B cell (primary cell): ENCODE results near the gene MTHFD2L. TPM values are rescaled to one million over a fixed set of nuclear protein-coding genes. Genes with fewer than 3 reads are reported as not detected.

Experiments used
- ATAC-seq: fragments of 200-7000 bp; cut with Tn5 transposase; one replicate; pipeline ENCODE4 v1.10.0; 2021; ENCODE audit warnings: low read depth, mild to moderate bottlenecking, moderate number of reproducible peaks, moderate library complexity
- CTCF ChIA-PET: fragments of 350-600 bp; sonication (Branson Sonifier 250); formaldehyde crosslinking; loops from one replicate; lab custom pipeline; 2021; ENCODE audit warnings: antibody characterized with exemption, inconsistent platforms; lab: Charles Lee
- POLR2A ChIA-PET: fragments of 350-600 bp; sonication (Branson Sonifier 250); formaldehyde crosslinking; loops from one replicate; lab custom pipeline; 2021; ENCODE audit warnings: antibody characterized with exemption; lab: Charles Lee
- DNase-seq: peaks from one replicate; pipeline ENCODE4 v3.0.0; 2013
- H2AFZ ChIP-seq: 2 replicates; pipeline ENCODE4 v1.6.1; 2012; ENCODE audit warnings: mild to moderate bottlenecking, low read depth, low read length; ENCODE audit not compliant: insufficient read depth, poor library complexity, severe bottlenecking
- H3K27ac ChIP-seq, 2 donors: 1 replicate in 1 of 2; 2 replicates in 1 of 2; pipeline ENCODE4 v1.5.1; 2012 to 2013; ENCODE audit warnings: low read length in 2 of 2, mild to moderate bottlenecking in 2 of 2, moderate library complexity in 1 of 2
- H3K27me3 ChIP-seq, 4 experiments: fragments of 200-600 bp in 1 of 4; sonication (generic) in 1 of 4; replicated peaks in 1 of 4; 1 replicate in 2 of 4; 2 replicates in 2 of 4; pipeline versions ENCODE4 v1.6.1 to v1.7.0; 2013 to 2016; ENCODE audit warnings: low read length in 3 of 4, mild to moderate bottlenecking in 2 of 4, mixed read lengths in 1 of 4, moderate library complexity in 1 of 4; ENCODE audit not compliant: insufficient read depth in 4 of 4, control insufficient read depth in 3 of 4; ENCODE audit errors: control extremely low read depth in 1 of 4
- H3K36me3 ChIP-seq, 2 experiments: replicated peaks in 1 of 2; 1 replicate in 1 of 2; 2 replicates in 1 of 2; pipeline versions ENCODE4 v1.6.1 to v1.7.1; 2013; ENCODE audit warnings: low read length in 1 of 2; ENCODE audit not compliant: insufficient read depth in 2 of 2, control insufficient read depth in 1 of 2; ENCODE audit errors: control extremely low read depth in 1 of 2, extremely low read depth in 1 of 2
- H3K4me1 ChIP-seq, 2 donors: fragments of 200-600 bp in 1 of 2; sonication (generic) in 1 of 2; 1 replicate in 1 of 2; 2 replicates in 1 of 2; pipeline versions ENCODE4 v1.5.1 to v1.6.1; 2013 to 2017; ENCODE audit warnings: low read length in 2 of 2; ENCODE audit not compliant: control insufficient read depth in 2 of 2, insufficient read depth in 2 of 2
- H3K4me2 ChIP-seq: replicated peaks from 2 replicates; pipeline ENCODE3; 2012; ENCODE audit warnings: mild to moderate bottlenecking, low read depth, low read length; ENCODE audit not compliant: poor library complexity, severe bottlenecking
- H3K4me3 ChIP-seq, 5 experiments: fragments of 200-600 bp in 1 of 5; sonication (generic) in 1 of 5; 1 replicate in 3 of 5; 2 replicates in 2 of 5; pipeline versions ENCODE4 v1.5.1 to v1.7.0; 2011 to 2016; ENCODE audit warnings: low read length in 4 of 5, mild to moderate bottlenecking in 4 of 5, low read depth in 2 of 5, control low read depth in 1 of 5, moderate library complexity in 1 of 5; ENCODE audit not compliant: insufficient read depth in 1 of 5; ENCODE audit errors: control extremely low read depth in 1 of 5, extremely low read depth in 1 of 5
- H3K79me2 ChIP-seq: fragments of 200-600 bp; sonication (generic); one replicate; pipeline ENCODE4 v1.6.0; 2016; ENCODE audit warnings: low read length; ENCODE audit not compliant: control insufficient read depth, insufficient read depth
- H3K9ac ChIP-seq: fragments of 200-600 bp; sonication (generic); 2 replicates; pipeline ENCODE4 v1.6.1; 2017; ENCODE audit warnings: mild to moderate bottlenecking, low read length, moderate library complexity
- H3K9me3 ChIP-seq, 3 donors: one replicate each; pipeline versions ENCODE4 v1.6.1 to v1.7.1; 2013; ENCODE audit warnings: low read length in 2 of 3; ENCODE audit not compliant: control insufficient read depth in 2 of 3, insufficient read depth in 1 of 3; ENCODE audit errors: control extremely low read depth in 1 of 3
- H4K20me1 ChIP-seq: 2 replicates; pipeline ENCODE4 v1.6.0; 2012; ENCODE audit warnings: mild to moderate bottlenecking, low read length; ENCODE audit not compliant: insufficient read depth, control insufficient read depth, poor library complexity, severe bottlenecking
- H3K27ac Mint-ChIP-seq: one replicate; pipeline ENCODE4 v1.8.0; 2021; ENCODE audit warnings: mixed read lengths
- H3K27me3 Mint-ChIP-seq: one replicate; pipeline ENCODE4 v1.8.0; 2021; ENCODE audit warnings: mixed read lengths
- H3K4me1 Mint-ChIP-seq: one replicate; pipeline ENCODE4 v1.8.0; 2021; ENCODE audit warnings: mixed read lengths
- H3K4me3 Mint-ChIP-seq: one replicate; pipeline ENCODE4 v1.8.0; 2021; ENCODE audit warnings: mixed read lengths
- H3K9me3 Mint-ChIP-seq: one replicate; pipeline ENCODE4 v1.8.0; 2022; ENCODE audit warnings: mixed read lengths; ENCODE audit not compliant: insufficient read depth
- EZH2 ChIP-seq: IDR thresholded peaks from 2 replicates; pipeline ENCODE4 v1.6.1; 2012; ENCODE audit warnings: borderline replicate concordance, low read depth, mild to moderate bottlenecking, moderate library complexity, low read length; ENCODE audit not compliant: insufficient read depth, poor library complexity, severe bottlenecking
- WGBS: methylation state at CpG from one replicate; pipeline ENCODE4 v1.1.5; 2013; ENCODE audit warnings: missing lambda C conversion rate; ENCODE audit not compliant: insufficient coverage; 5-methylcytosine and 5-hydroxymethylcytosine counted together
- intact Hi-C: fragments of 100-400 bp; cut with micrococcal nuclease; formaldehyde crosslinking; loops from one replicate; pipeline ENCODE4 v1.10.0; 2022
- polyA plus RNA-seq: library from polyadenylated mRNA; depleted of rRNA; stranded (reverse); fragments of >200 nt; gene quantifications from 2 replicates; pipeline ENCODE4 v1.2.3, GENCODE V29; 2012
- total RNA-seq, 2 donors: library from RNA; stranded (reverse); fragments of 120-200 nt in 1 of 2; gene quantifications; 1 replicate in 1 of 2; 2 replicates in 1 of 2; pipeline versions ENCODE4 v1.2.3 to v1.2.4, GENCODE V29; 2013 to 2022
- TF ChIP-seq, protein P1 (sequence below): fragments of 200-600 bp; IDR thresholded peaks from one replicate; pipeline ENCODE4 v1.8.0; 2022; ENCODE audit warnings: antibody characterized with exemption, mild to moderate bottlenecking

The MTHFD2L gene
- total and polyA plus RNA-seq, 2 donors (not counting 1 experiment from before 2014, with no cell fraction given), result 5.5 to 12.6 TPM

DNA sequence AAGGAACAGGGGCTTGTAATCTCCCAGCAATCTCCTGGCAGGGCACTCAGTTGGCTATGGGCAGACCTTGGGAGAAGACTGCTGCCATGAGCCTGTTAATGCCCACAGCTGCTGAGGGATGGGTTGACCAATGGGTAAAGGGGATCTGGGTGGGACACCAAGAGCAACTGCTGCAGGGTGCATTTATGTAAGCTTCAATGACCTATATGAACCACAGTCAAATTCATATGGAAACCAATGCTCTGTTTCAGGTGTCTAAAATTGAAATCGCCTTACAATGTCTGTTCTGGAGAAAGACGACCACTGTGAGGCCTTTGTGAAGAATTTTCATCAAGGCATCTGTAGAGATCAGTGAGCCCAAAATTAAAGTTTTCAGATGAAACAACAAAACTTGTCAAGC, 156.4 kb downstream of the MTHFD2L start:
- no peaks in the 10 kb centered on the region for H4K20me1 ChIP-seq
- no peak overlapping the region for H3K4me3 ChIP-seq
- peaks cover 2% of the 10 kb centered on the region for H3K4me1 Mint-ChIP-seq
- DNase-seq, result no peak
- H3K79me2 ChIP-seq, result no peaks in the 10 kb centered on the region
- peaks cover 1 to 3% of the 10 kb centered on the region in 2 donors for H3K4me1 ChIP-seq
- no peaks in the 10 kb centered on the region for H3K27me3 Mint-ChIP-seq
- H3K9me3 Mint-ChIP-seq, result no peaks in the 10 kb centered on the region
- ChIA-PET CTCF (no interaction called here), POLR2A (no interaction called here)
- no peak overlapping the region for H3K27ac ChIP-seq
- no peak overlapping the region for H2AFZ ChIP-seq
- no peaks in the 10 kb centered on the region for H3K36me3 ChIP-seq
- no peak overlapping the region for H3K27ac Mint-ChIP-seq
- H3K4me3 Mint-ChIP-seq, result no peak overlapping the region
- no peak overlapping the region for H3K9ac ChIP-seq
- 76% methylated on average over 2 of the region's 2 CpGs for WGBS
- H3K4me2 ChIP-seq, result no peak overlapping the region
- no peaks in the 10 kb centered on the region for H3K27me3 ChIP-seq
- intact Hi-C loops, result no loop called here
- no peaks in the 10 kb centered on the region for H3K9me3 ChIP-seq
- TF ChIP-seq, protein P1, sequence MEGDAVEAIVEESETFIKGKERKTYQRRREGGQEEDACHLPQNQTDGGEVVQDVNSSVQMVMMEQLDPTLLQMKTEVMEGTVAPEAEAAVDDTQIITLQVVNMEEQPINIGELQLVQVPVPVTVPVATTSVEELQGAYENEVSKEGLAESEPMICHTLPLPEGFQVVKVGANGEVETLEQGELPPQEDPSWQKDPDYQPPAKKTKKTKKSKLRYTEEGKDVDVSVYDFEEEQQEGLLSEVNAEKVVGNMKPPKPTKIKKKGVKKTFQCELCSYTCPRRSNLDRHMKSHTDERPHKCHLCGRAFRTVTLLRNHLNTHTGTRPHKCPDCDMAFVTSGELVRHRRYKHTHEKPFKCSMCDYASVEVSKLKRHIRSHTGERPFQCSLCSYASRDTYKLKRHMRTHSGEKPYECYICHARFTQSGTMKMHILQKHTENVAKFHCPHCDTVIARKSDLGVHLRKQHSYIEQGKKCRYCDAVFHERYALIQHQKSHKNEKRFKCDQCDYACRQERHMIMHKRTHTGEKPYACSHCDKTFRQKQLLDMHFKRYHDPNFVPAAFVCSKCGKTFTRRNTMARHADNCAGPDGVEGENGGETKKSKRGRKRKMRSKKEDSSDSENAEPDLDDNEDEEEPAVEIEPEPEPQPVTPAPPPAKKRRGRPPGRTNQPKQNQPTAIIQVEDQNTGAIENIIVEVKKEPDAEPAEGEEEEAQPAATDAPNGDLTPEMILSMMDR, result no peak
- TF ChIP-seq EZH2, result no peak
- ATAC-seq, result no peak

DNA sequence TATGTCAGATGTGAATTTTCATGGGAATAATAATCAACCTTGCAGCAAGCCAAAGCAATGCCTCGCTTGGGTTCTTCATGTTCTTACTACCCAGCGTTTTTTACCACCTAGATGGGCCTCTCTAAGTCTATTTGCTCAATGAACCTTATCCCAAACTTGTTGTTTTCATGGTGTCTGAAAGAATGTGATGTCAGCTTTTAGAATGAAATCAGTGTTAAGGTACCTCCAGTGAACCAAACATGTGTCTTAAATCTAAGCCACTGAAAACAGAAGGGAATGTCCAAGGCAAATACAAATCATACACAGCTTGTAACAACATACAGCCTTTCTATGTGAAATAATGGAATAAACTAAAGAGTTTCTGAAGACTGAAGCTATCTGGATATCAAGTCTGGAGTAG, 157.0 kb downstream of the MTHFD2L start:
- no peak overlapping the region for H3K4me2 ChIP-seq
- no peak overlapping the region for H3K9ac ChIP-seq
- no peak overlapping the region for H2AFZ ChIP-seq
- H3K27ac ChIP-seq, result no peak overlapping the region
- Mint-ChIP-seq H3K27ac (no peak overlapping the region), H3K4me1 (no peaks in the 10 kb centered on the region), H3K9me3 (no peaks in the 10 kb centered on the region), H3K4me3 (no peak overlapping the region), H3K27me3 (no peaks in the 10 kb centered on the region)
- intact Hi-C loops, result no loop called here
- POLR2A ChIA-PET, result no interaction called here
- no peaks in the 10 kb centered on the region for H3K36me3 ChIP-seq
- H3K4me3 ChIP-seq, result no peak overlapping the region
- H3K9me3 ChIP-seq, result no peaks in the 10 kb centered on the region
- TF ChIP-seq, protein P1, result no peak
- no peak for TF ChIP-seq EZH2
- H3K4me1 ChIP-seq, result no peaks in the 10 kb centered on the region
- H3K79me2 ChIP-seq, result no peaks in the 10 kb centered on the region
- no CpG with 5 or more reads among the region's 2 CpGs for WGBS
- no peaks in the 10 kb centered on the region for H3K27me3 ChIP-seq
- H4K20me1 ChIP-seq, result no peaks in the 10 kb centered on the region
- DNase-seq (no peak), ATAC-seq (no peak)
- CTCF ChIA-PET, result no interaction called here
